GM12878 (cell line): ENCODE data around the gene PRTFDC1. TPM values are rescaled to one million over a fixed set of nuclear protein-coding genes. Genes with fewer than 3 reads are reported as not detected.

Source experiments
- ATAC-seq: fragments of 200-7000 bp; cut with Tn5 transposase; 3 replicates; pipeline ENCODE4 v1.9.1; 2020; ENCODE audit warnings: mild to moderate bottlenecking, moderate library complexity
- BruUV-seq: library from RNA; stranded (reverse); fragments of 400-500 nt; replicated peaks from 2 replicates; lab custom pipeline; 2021; lab: Mats Ljungman, UMichigan
- CTCF ChIA-PET: fragments of 300-600 bp; sonication (Branson Sonifier 250); formaldehyde crosslinking; extraction: SDS; loops from one replicate; lab custom pipeline; 2021; ENCODE audit warnings: inconsistent platforms; lab: Yijun Ruan, JAX
- POLR2A ChIA-PET: fragments of 350-600 bp; formaldehyde crosslinking; extraction: SDS; loops from one replicate; lab custom pipeline; 2021; ENCODE audit warnings: inconsistent platforms; lab: Charles Lee
- RAD21 ChIA-PET: fragments of 300-600 bp; sonication (Branson Sonifier 250); formaldehyde crosslinking; loops from one replicate; lab custom pipeline; 2023; ENCODE audit warnings: antibody characterized with exemption; ENCODE audit not compliant: unreplicated experiment; lab: Charles Lee
- SMC1A ChIA-PET: fragments of 300-600 bp; sonication (Branson Sonifier 250); formaldehyde crosslinking; loops from one replicate; lab custom pipeline; 2023; ENCODE audit not compliant: unreplicated experiment, uncharacterized antibody; lab: Charles Lee
- DNase-seq: peaks from one replicate; pipeline ENCODE4 v3.0.0-alpha.2; 2011; ENCODE audit warnings: low read depth, low spot score
- FAIRE-seq: peaks from 3 replicates; lab custom pipeline; 2011; peaks lifted over from hg19 to GRCh38; lab: Jason Lieb, UNC
- H2AFZ ChIP-seq: 2 replicates; pipeline ENCODE4 v1.6.0; 2011; ENCODE audit warnings: low read depth, low read length, control low read depth; ENCODE audit not compliant: control insufficient read depth
- H3K27ac ChIP-seq: 2 replicates; pipeline ENCODE4 v1.5.1; 2011; ENCODE audit warnings: control low read depth; ENCODE audit not compliant: control insufficient read depth, insufficient read depth
- H3K27me3 ChIP-seq, 2 experiments: replicated peaks in 1 of 2; 2 replicates each; pipeline versions ENCODE4 v1.6.0 to v1.6.1; 2011; ENCODE audit warnings: low read length in 1 of 2; ENCODE audit not compliant: control insufficient read depth in 2 of 2, insufficient read depth in 2 of 2
- H3K36me3 ChIP-seq, 2 experiments: 2 replicates each; pipeline ENCODE4 v1.5.1; 2011; ENCODE audit warnings: low read length in 1 of 2; ENCODE audit not compliant: control insufficient read depth in 2 of 2, insufficient read depth in 2 of 2
- H3K4me1 ChIP-seq: 2 replicates; pipeline ENCODE4 v1.6.1; 2011; ENCODE audit warnings: mild to moderate bottlenecking, low read length, moderate library complexity, mixed read lengths; ENCODE audit not compliant: control insufficient read depth, insufficient read depth
- H3K4me2 ChIP-seq: 2 replicates; pipeline ENCODE4 v1.6.0; 2011; ENCODE audit warnings: control low read depth; ENCODE audit not compliant: control insufficient read depth, insufficient read depth
- H3K4me3 ChIP-seq: fragments of 200-600 bp; sonication (generic); 2 replicates; pipeline ENCODE4 v1.5.1; 2016
- H3K79me2 ChIP-seq: 2 replicates; pipeline ENCODE4 v1.6.0; 2011; ENCODE audit warnings: low read length; ENCODE audit not compliant: control insufficient read depth, insufficient read depth
- H3K9ac ChIP-seq: 2 replicates; pipeline ENCODE4 v1.8.0; 2011; ENCODE audit warnings: low read length, control low read depth, mixed read lengths; ENCODE audit not compliant: control insufficient read depth, insufficient read depth
- H3K9me3 ChIP-seq: replicated peaks from 3 replicates; pipeline ENCODE4 v1.5.1; 2011; ENCODE audit warnings: mild to moderate bottlenecking, low read length; ENCODE audit not compliant: control insufficient read depth, insufficient read depth
- H4K20me1 ChIP-seq: 2 replicates; pipeline ENCODE4 v1.6.0; 2011; ENCODE audit not compliant: control insufficient read depth, insufficient read depth
- ATF2 ChIP-seq: IDR thresholded peaks from 2 replicates; pipeline ENCODE4 v1.6.1; 2012; ENCODE audit warnings: low read length, inconsistent platforms
- ATF7 ChIP-seq: fragments of 450-650 bp; IDR thresholded peaks from 2 replicates; pipeline ENCODE4 v1.6.1; 2016; ENCODE audit warnings: low read depth, mild to moderate bottlenecking
- HSF1 ChIP-seq: fragments of 150-350 bp; IDR thresholded peaks from 2 replicates; pipeline ENCODE4 v1.6.1; 2014; ENCODE audit warnings: mild to moderate bottlenecking, low read depth, low read length
- MYB ChIP-seq: fragments of 150-350 bp; IDR thresholded peaks from 2 replicates; pipeline ENCODE4 v1.6.1; 2014; ENCODE audit warnings: mild to moderate bottlenecking, low read depth, low read length, borderline replicate concordance
- MYC ChIP-seq: IDR thresholded peaks from 2 replicates; pipeline ENCODE4 v1.6.1; 2011; ENCODE audit warnings: mild to moderate bottlenecking, low read length, moderate library complexity, inconsistent platforms; ENCODE audit not compliant: insufficient read depth, insufficient replicate concordance, insufficient read length, severe bottlenecking
- NR2C1 ChIP-seq: fragments of 450-650 bp; IDR thresholded peaks from 2 replicates; pipeline ENCODE4 v1.6.1; 2017; ENCODE audit warnings: antibody characterized with exemption, mild to moderate bottlenecking, moderate library complexity
- NR2C2 ChIP-seq: IDR thresholded peaks from 2 replicates; pipeline ENCODE4 v1.6.1; 2011; ENCODE audit warnings: borderline replicate concordance, low read depth; ENCODE audit not compliant: control insufficient read depth, insufficient read length
- WGBS: methylation state at CpG from one replicate; pipeline ENCODE4 v1.1.6; 2016; ENCODE audit warnings: low lambda C conversion rate; ENCODE audit not compliant: insufficient replicate concordance, insufficient coverage; ENCODE audit errors: missing lambda C conversion rate; 5-methylcytosine and 5-hydroxymethylcytosine counted together
- in situ Hi-C: fragments of 300-500 bp; cut with MboI; formaldehyde crosslinking; loops from 9 replicates; pipeline ENCODE4 v1.14.3; 2018; ENCODE audit warnings: mixed read lengths
- intact Hi-C: fragments of 100-400 bp; cut with micrococcal nuclease; formaldehyde crosslinking; loops from one replicate; pipeline ENCODE4 v1.14.2; 2022; ENCODE audit not compliant: unreplicated experiment
- polyA plus RNA-seq, 11 experiments: library from polyadenylated mRNA; depleted of rRNA in 4 of 11; unstranded in 6 of 11; stranded (reverse) in 5 of 11; fragments of >200 nt; fragmentation: Nextera tagmentation in 4 of 11; fragmentation: Illumina TruSeq in 1 of 11; extraction: Ambion mirVana in 4 of 11; extraction: Trizol in 1 of 11; gene quantifications; 1 replicate in 1 of 11; 2 replicates in 10 of 11; pipeline versions ENCODE4 v1.2.1 to v1.2.3, GENCODE V29; 2011 to 2016; ENCODE audit warnings: inconsistent platforms in 2 of 11, missing spikeins in 2 of 11, low read depth in 1 of 11
- total RNA-seq, 4 experiments: library from RNA; depleted of rRNA in 3 of 4; stranded (reverse); fragments of >200 nt in 3 of 4; fragmentation: Illumina TruSeq in 1 of 4; extraction: Trizol in 1 of 4; gene quantifications; 2 replicates each; pipeline versions ENCODE4 v1.2.1 to v1.2.3, GENCODE V29; 2013 to 2021
- TF ChIP-seq, protein P1 (sequence below): fragments of 450-650 bp; IDR thresholded peaks from 2 replicates; pipeline ENCODE4 v1.6.1; 2016; ENCODE audit warnings: mild to moderate bottlenecking

PRTFDC1 gene
- total and polyA plus RNA-seq, 10 of the 15 experiments (the other 5 are each of a cell fraction or from before 2014, with no cell fraction given): 5.5 to 17.3 (median 11.3) TPM

DNA sequence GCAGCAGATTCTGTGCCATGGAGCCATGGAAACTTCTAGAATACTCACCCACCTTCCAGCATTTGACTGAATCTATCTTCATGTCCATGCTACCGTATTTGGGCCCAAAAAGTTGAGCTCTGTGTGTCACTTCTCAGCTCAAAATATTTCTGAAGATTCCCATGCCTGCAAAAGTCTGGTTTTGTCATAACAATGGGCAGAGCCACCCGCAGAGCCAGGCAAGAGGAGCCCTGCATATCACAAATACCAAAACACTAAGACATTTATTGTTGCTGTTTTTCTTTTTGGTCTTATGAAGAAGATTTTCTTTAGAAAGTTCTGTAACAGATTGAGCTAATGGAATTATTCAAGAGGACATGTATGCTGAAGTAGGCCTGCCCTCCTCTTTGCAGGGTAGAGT lies 68.1 kb downstream of the PRTFDC1 start:
- H3K4me3 ChIP-seq: no peak overlapping the region
- in situ Hi-C loops (no loop called here), intact Hi-C loops (no loop called here)
- RAD21 ChIA-PET: interaction anchor here (1.1 to 4.5 kb wide), 4 partner anchors 16 to 67 kb away, joined by 3 to 23 read pairs (median 4); no protein-coding TSS in a partner anchor
- TF ChIP-seq NR2C2 (no peak), HSF1 (peak; percentile 76; the same call in 1 of the 2 replicates)
- H3K27ac ChIP-seq: no peak overlapping the region
- no peak overlapping the region for H2AFZ ChIP-seq
- H4K20me1 ChIP-seq: no peaks in the 10 kb centered on the region
- DNase-seq: no peak
- BruUV-seq: no TSS peak
- CTCF ChIA-PET: interaction anchor here (0.8 to 2.8 kb wide), 6 partner anchors 10 to 266 kb away, joined by 3 to 10 read pairs (median 4); no protein-coding TSS in a partner anchor
- H3K9ac ChIP-seq: no peak overlapping the region
- 75% methylated on average over 2 of the region's 2 CpGs for WGBS
- no peaks in the 10 kb centered on the region for H3K27me3 ChIP-seq
- H3K36me3 ChIP-seq: no peaks in the 10 kb centered on the region
- H3K4me1 ChIP-seq: peaks cover 3% of the 10 kb centered on the region; the same call in 1 of the 2 replicates
- POLR2A ChIA-PET: interaction anchor here (0.6 to 1.5 kb wide), 3 partner anchors 12 to 189 kb away, joined by 3 to 4 read pairs (median 3); no protein-coding TSS in a partner anchor
- SMC1A ChIA-PET: interaction anchor here (0.8 to 6.1 kb wide), 19 partner anchors 9 to 241 kb away, joined by 3 to 33 read pairs (median 4); no protein-coding TSS in a partner anchor
- no peak for FAIRE-seq
- H3K9me3 ChIP-seq: no peaks in the 10 kb centered on the region; the same call in 2 of the 3 replicates
- no peak overlapping the region for H3K4me2 ChIP-seq
- H3K79me2 ChIP-seq: no peaks in the 10 kb centered on the region
- ATAC-seq: no peak

- peaks cover 3% of the 10 kb centered on the region; the same call in 1 of the 2 replicates for H3K4me1 ChIP-seq
- CTCF ChIA-PET: interaction anchor here (0.6 to 2.8 kb wide), 2 partner anchors 11 to 75 kb away, joined by 4 to 10 read pairs; no protein-coding TSS in a partner anchor
- SMC1A ChIA-PET: interaction anchor here (0.7 to 6.1 kb wide), 7 partner anchors 10 to 240 kb away, joined by 3 to 33 read pairs (median 4); no protein-coding TSS in a partner anchor
- no peak overlapping the region for H2AFZ ChIP-seq
- no TSS peak for BruUV-seq
- no peaks in the 10 kb centered on the region for H4K20me1 ChIP-seq
- no peak for DNase-seq
- no peak overlapping the region for H3K4me3 ChIP-seq
- H3K27me3 ChIP-seq: no peaks in the 10 kb centered on the region
- no peak for FAIRE-seq
- H3K4me2 ChIP-seq: no peak overlapping the region
- H3K27ac ChIP-seq: no peak overlapping the region
- in situ Hi-C loops: no loop called here
- H3K79me2 ChIP-seq: no peaks in the 10 kb centered on the region
- no peak for ATAC-seq
- no peak overlapping the region for H3K9ac ChIP-seq
- H3K36me3 ChIP-seq: no peaks in the 10 kb centered on the region
- no peaks in the 10 kb centered on the region; the same call in 2 of the 3 replicates for H3K9me3 ChIP-seq
- 0% methylated on average over 2 of the region's 2 CpGs for WGBS
- intact Hi-C loops: loop anchor here (2.0 kb wide), 1 partner anchor 158 kb away; no protein-coding TSS in a partner anchor
- RAD21 ChIA-PET: interaction anchor here (0.7 to 4.5 kb wide), 4 partner anchors 17 to 259 kb away, joined by 4 to 23 read pairs (median 8); no protein-coding TSS in a partner anchor
- POLR2A ChIA-PET: interaction anchor here (0.5 to 1.0 kb wide), 3 partner anchors 15 to 135 kb away, joined by 3 read pairs; no protein-coding TSS in a partner anchor
- TF ChIP-seq ATF2: no peak
- no peak for TF ChIP-seq NR2C1
- no peak for TF ChIP-seq MYC
- TF ChIP-seq, protein P1, sequence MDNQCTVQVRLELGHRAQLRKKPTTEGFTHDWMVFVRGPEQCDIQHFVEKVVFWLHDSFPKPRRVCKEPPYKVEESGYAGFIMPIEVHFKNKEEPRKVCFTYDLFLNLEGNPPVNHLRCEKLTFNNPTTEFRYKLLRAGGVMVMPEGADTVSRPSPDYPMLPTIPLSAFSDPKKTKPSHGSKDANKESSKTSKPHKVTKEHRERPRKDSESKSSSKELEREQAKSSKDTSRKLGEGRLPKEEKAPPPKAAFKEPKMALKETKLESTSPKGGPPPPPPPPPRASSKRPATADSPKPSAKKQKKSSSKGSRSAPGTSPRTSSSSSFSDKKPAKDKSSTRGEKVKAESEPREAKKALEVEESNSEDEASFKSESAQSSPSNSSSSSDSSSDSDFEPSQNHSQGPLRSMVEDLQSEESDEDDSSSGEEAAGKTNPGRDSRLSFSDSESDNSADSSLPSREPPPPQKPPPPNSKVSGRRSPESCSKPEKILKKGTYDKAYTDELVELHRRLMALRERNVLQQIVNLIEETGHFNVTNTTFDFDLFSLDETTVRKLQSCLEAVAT: no peak
- no peak for TF ChIP-seq ATF7
- TF ChIP-seq MYB: no peak
These were observed 69.2 kb downstream of the PRTFDC1 start for GRCh38 chr10:24883176-24883575.
